Retina (tissue), 1 donor: ENCODE measurements around the gene SCIN.
"Not testable (repeated sequence)": the region's sequence is repeated elsewhere in the genome, so short reads cannot be mapped to it uniquely, and the experiment has no call there.

ENCODE experiments used
- DNase-seq: peaks from one replicate; pipeline ENCODE4 v3.0.0-alpha.2; 2016

Gene SCIN

GRCh38 chr7:12653110-12653509 is 82.6 kb downstream of the SCIN start:
- DNase-seq: no peak

- DNase-seq: no peak
Observed at GRCh38 chr7:12653518-12653917, 83.0 kb downstream of the SCIN start.

- DNase-seq: no peak
Observed at GRCh38 chr7:12655161-12655560, 84.6 kb downstream of the SCIN start.

- not testable (repeated sequence) for DNase-seq
Observed at GRCh38 chr7:12660423-12660822, 89.9 kb downstream of the SCIN start.

GRCh38 chr7:12660986-12661385 is 90.5 kb downstream of the SCIN start:
- DNase-seq: not testable (repeated sequence)

- no peak for DNase-seq
Observed at GRCh38 chr7:12661581-12661980, 91.1 kb downstream of the SCIN start.

- no peak for DNase-seq
Observed at GRCh38 chr7:12670000-12670729, 99.6 kb downstream of the SCIN start.

- DNase-seq: no peak
Observed at GRCh38 chr7:12670743-12671520, 100.4 kb downstream of the SCIN start.

GRCh38 chr7:12673436-12673835 is 102.9 kb downstream of the SCIN start:
- not testable (repeated sequence) for DNase-seq

GRCh38 chr7:12674053-12674452 is 103.5 kb downstream of the SCIN start:
- DNase-seq: no peak

GRCh38 chr7:12674861-12675260 is 104.3 kb downstream of the SCIN start:
- DNase-seq: no peak

- no peak for DNase-seq
Observed at GRCh38 chr7:12683678-12684585, 113.4 kb downstream of the SCIN start.

GRCh38 chr7:12684733-12685132 is 114.2 kb downstream of the SCIN start:
- no peak for DNase-seq

- peak; percentile 25 for DNase-seq
Observed at GRCh38 chr7:12685550-12685949, 115.0 kb downstream of the SCIN start.

- DNase-seq: peak; percentile 99
Observed at GRCh38 chr7:12686234-12686890, 115.8 kb downstream of the SCIN start.

- DNase-seq: peak; percentile 98
Observed at GRCh38 chr7:12686891-12687717, 116.6 kb downstream of the SCIN start, which contains the start of gene ARL4A. Gene ARL4A, plus strand, starts transcription at chr7:12687633. Its CDS starts 622 bp downstream, at chr7:12688255.

GRCh38 chr7:12687718-12688171 is 117.2 kb downstream of the SCIN start:
- no peak for DNase-seq

- DNase-seq: not testable (repeated sequence)
Observed at GRCh38 chr7:12688485-12689170, 118.1 kb downstream of the SCIN start.

- DNase-seq: no peak
Observed at GRCh38 chr7:12689451-12689850, 118.9 kb downstream of the SCIN start.

GRCh38 chr7:12690041-12690878 is 119.7 kb downstream of the SCIN start:
- no peak for DNase-seq
